ENCODE results near the gene TSPAN9.

The TSPAN9 gene

GRCh38 chr12:3155702-3156370, 78.7 kb downstream of the TSPAN9 start:
- no peak for DNase-seq (ENCODE audit: insufficient read length, low spot score)
- FAIRE-seq, result no peak

DNA sequence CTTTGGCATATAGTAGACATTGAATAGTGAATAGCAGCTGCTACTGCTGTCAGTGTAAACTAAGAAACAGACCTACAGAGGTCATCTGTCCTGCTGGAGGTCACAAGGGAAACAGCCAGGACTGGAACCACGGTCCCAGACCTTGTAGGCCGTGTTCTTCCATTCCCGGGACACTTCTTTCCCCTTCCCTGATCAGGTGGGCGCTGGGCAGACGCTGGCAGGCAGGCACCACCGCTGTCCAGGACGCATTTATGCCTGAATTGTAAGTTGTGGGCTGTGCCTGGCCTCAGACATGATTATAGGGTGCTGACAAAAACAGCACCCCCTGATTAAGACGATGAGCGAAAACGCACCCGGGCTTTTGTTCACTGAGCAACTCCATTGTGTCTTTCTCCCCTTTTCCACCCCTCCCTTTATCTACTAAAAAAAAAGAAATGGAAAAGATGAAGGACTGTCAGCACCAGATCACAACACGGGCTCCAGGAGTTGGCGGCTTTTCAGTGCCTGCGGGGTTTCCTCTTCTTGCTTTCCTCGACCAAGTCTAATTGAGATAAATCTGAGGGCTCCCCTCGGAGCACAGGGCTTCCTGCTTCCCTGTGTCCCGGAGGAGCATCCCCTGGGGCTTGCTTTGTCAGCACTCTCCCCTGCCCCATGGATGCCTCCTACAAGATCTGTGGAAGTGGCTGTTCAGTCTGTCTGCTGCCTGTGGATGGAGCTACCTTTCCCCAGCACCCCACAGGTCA, 80.6 kb downstream of the TSPAN9 start:
- DNase-seq (ENCODE audit: insufficient read length, low spot score), result no peak
- no peak for FAIRE-seq

GRCh38 chr12:3158851-3159465, 81.8 kb downstream of the TSPAN9 start:
- no peak for FAIRE-seq
- DNase-seq (ENCODE audit: insufficient read length, low spot score), result no peak

DNA sequence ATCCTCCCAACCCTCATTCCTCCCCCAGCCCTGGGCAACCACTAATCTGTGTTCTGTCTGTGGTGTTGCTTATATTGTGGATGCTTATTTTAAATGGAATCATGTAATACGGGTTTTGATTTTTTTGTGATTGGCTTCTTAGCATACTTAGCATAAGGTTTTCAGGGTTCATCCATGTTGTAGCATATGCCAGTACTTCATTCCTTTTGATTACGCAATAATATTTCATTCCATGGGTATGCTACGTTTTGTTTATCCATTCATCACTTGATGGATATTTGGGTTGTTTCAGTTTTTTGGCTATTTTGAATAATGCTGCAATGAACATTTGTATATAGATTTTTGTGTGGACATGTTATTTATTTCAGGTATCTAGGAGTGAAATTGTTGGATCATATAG, 82.9 kb downstream of the TSPAN9 start:
- no peak for FAIRE-seq
- no peak for DNase-seq (ENCODE audit: insufficient read length, low spot score)

DNA sequence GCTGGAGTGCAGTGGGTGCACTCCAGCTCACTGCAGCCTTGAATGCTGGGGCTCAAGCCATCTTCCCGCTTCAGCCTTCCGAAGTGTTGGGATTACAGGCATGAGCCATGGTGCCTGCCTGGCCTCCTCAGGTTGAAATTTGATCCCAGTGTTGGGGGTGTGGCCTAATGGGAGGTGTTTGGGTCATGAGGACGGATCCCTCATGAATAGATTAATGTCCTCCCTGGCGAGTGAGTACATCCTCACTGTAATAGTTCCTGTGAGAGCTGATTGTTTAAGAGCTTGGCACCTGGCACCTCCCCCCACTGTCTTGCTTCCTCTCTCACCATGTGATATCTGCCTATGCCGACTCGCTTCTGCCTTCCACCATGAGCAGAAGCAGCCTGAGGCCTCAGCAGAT, 84.7 kb downstream of the TSPAN9 start:
- FAIRE-seq, result no peak
- DNase-seq (ENCODE audit: insufficient read length, low spot score), result no peak

- DNase-seq (ENCODE audit: insufficient read length, low spot score) (no peak), FAIRE-seq (no peak)
Measured at GRCh38 chr12:3164454-3165077, 87.4 kb downstream of the TSPAN9 start.

DNA sequence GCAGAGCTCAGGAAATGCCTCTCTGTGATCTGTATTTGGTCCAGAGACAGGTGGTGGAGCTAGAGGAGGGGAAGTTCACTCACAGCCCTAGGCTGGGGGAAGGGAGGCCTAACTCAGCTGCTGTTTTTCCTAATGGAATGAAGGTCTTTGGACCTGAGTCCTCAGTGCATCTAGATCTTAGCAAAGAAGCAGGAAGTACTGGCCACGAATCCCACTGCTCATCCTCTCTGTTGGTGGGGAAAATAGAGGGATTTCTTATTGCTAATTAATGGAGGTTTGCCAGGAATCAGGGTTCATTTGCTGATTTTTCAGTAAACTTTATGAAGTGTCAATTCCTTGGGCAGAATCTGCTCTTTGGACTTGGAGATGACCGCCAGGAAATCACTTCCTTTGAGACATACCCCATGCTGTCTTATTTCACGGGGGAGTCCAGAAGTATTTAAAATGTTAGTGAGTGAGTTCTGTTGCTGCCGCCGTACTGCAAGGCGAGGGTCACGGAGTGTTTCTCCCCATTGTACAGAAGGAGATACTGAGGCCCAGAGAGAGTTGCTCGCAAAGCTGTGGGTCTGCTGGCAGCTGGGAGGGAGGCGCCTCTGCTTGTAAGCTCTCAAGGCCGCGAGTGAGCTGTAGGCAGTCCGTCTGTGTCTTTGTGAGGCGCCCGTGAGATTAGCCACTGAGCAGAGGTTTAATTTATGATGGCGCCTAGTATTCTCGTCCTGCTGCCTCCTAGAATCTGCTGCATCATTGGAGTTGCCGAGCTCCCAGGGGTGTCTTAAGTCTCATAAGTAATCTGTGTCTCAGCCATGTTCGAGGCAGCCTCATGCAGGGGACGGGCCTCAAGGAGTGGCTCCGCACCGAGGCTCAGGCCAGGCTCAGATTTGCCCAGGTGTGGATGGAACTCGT, 88.2 kb downstream of the TSPAN9 start:
- FAIRE-seq (no peak), DNase-seq (ENCODE audit: insufficient read length, low spot score) (no peak)

DNA sequence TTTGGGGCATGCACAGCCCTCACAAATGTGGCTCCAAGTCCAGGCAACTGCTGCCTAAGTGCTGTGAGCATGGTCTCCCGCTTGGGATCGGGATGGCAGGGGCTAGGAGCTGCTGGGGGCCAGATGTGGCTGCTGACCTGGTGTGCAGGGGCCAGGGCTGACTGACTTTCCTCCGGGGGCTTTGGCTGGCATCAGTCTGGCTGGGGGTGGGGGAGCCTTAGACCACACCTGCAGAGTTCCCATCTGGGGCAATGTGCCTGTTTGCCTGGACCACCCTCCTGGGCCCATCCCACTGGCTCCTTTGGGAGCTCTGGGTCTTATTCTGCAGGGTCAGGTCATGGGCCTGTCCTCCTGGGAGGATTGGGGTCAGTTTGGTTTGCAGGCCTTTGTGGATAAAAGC, 90.5 kb downstream of the TSPAN9 start:
- no peak for DNase-seq (ENCODE audit: insufficient read length, low spot score)
- FAIRE-seq, result no peak

GRCh38 chr12:3168223-3169221, 91.3 kb downstream of the TSPAN9 start:
- FAIRE-seq (no peak), DNase-seq (ENCODE audit: insufficient read length, low spot score) (no peak)

DNA sequence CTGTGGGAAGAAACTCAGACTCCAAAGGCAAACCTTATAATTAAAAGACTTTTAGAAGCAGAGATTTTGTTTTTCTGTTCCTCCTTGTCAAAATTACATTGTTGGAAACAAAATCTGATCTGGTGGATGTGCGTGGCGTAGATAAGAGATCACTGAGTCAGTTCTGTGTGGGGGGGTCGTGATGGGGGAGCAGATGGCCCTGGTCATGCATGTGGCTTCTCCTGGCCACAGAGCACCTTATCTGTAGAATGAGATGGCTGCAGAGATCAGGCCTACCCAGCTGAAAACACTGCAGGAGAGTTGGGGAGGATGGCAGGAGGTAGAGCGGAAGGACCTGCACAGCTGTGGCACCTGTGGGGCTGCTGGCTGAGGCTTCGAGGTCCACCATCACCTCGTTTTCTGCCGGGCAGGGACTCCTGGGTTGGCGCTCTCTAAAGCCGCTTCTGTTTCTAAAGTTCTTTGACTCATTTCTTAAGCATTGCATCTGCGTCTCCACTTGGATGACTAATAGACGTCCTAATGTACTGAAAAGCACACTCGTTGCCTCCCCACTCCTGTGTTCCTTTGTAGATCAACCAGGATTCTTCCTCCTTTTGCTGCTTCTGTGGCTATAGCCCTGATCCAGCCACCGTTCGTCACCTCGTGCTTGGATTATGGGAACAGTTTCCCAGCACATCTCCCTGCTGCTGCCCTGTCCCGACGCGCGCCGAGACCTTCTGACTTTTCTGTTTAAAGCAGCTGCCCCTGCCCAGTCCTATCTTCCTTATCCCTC, 93.4 kb downstream of the TSPAN9 start:
- no peak for FAIRE-seq
- no peak for DNase-seq (ENCODE audit: insufficient read length, low spot score)

GRCh38 chr12:3171195-3171591, 94.0 kb downstream of the TSPAN9 start:
- DNase-seq (ENCODE audit: insufficient read length, low spot score) (no peak), FAIRE-seq (no peak)

DNA sequence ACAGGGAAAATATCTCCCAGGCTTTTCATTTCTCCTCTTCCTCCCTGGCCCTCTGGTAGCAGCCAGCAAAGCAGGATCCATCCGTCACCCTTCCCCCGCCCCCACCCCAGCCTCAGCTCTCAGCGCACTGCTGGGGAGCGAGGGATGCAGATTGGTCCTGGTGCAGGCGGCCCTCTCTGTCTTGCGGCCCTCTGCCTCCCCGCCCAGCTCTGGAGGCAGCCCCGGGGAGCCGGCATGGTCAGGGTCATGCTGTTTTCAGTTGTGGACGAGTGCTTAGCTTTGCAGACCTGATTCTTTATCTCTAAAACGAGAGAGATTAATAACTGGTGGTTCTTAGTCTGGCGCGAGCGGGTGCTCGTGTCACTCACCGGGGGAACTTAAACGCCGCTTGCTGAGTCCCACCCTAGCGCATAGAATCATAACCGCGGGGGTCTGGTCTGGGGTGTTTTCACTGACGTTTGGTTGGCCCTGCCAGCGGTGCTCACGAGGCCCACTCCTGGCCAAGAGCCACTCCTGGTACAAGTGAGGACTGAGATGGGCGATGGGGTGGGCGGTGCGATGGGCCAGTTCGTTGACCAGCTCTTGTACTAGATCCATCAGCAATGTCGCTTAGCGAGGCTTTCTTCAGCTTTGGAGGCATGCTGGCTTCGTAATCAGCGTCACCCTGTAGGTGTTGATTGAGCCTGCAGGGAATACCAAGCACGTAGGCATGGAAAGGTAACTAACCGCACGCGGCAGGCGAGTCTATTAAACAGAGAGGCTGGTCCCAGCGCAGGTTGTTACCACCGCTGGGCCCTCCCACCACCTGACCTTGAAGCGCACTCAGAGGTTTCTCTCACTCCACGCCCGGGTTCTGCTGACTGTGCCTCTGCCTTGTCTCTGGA, 95.2 kb downstream of the TSPAN9 start:
- FAIRE-seq (no peak), DNase-seq (ENCODE audit: insufficient read length, low spot score) (no peak)

DNA sequence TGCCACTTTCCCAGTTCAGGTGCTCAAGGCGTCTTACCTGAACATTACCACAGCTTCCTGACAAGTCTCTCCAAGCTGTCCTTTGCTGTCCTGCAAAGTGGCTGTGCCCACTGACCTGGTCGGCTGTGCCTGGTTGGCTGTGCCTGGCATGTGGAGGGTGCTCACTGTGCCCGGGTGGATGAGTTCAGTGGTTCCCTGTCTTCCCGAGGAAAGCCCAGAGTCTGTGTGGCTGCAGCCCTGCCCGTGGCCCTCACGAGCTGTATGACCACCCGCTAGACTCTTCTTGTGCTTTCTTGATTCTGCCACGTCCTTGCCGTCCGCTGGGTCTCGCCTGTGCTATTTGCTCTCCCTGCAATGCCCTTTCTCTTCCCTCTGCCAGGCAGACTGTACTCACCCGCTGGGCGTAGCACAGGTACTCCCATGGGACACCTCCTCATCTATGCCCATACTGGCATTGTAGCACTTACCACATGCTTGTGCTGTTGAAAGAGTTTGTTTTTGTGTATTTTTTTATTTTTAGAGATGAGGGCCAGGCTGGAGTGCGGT, 95.9 kb downstream of the TSPAN9 start:
- FAIRE-seq, result no peak

DNA sequence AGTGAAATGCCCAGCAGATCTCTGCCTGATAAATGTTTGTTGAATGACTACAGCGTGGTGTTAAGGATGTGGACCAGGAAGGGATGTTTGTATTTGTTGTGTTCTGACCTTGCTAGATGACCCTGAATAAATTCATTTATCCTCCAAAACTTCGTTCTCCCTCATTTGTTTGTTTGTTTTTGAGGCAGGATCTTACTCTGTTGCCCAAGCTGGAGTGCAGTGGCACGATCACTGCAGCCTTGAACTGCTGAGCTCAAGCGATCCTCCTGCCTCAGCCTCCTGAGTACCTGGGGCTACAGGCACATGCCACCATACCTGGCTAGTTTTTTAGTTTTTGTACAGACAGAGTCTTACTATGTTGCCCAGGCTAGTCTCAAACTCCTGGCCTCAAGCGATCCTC, 96.7 kb downstream of the TSPAN9 start:
- FAIRE-seq (no peak), DNase-seq (ENCODE audit: insufficient read length, low spot score) (no peak)

More for the DNA sequence above, 95.9 kb downstream of the TSPAN9 start:
- DNase-seq (ENCODE audit: insufficient read length, low spot score), result no peak

GRCh38 chr12:3175238-3175637, 98.1 kb downstream of the TSPAN9 start:
- FAIRE-seq, result no peak
- no peak for DNase-seq (ENCODE audit: insufficient read length, low spot score)

DNA sequence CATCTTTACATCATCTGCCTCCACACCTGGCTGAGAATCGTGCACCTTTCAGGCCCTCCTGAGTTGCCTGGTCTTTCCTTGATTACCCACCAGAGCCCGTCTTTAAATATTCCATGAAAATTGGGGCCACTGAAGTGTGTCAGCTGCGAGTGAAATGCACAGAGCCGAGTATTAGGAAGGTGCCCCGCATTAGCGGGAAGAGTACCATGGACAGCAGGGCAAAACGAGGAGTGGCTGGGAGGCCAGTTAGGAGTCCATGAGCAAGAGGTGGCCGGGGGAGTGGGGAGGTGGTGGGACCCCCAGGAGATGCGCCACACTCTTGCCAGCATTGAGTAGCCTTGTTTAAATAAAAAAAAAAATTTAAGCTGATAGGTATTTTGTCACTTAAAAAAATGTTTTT, 99.6 kb downstream of the TSPAN9 start:
- FAIRE-seq, result no peak

GRCh38 chr12:3177778-3178425, 100.7 kb downstream of the TSPAN9 start:
- FAIRE-seq (no peak), DNase-seq (ENCODE audit: insufficient read length, low spot score) (no peak)

More for the DNA sequence above, 99.6 kb downstream of the TSPAN9 start:
- no peak for DNase-seq (ENCODE audit: insufficient read length, low spot score)

Measured in GM19239 (cell line).